Astrocyte (in vitro differentiated cells and primary cell): Measurements from ENCODE around the gene MSMB. TPM values are rescaled to one million over a fixed set of nuclear protein-coding genes. Genes with fewer than 3 reads are reported as not detected.

Experiments used
- DNase-seq: peaks from one replicate; pipeline ENCODE4 v3.0.0-alpha.2; 2010; ENCODE audit warnings: low read depth
- FAIRE-seq: peaks from 2 replicates; lab custom pipeline; 2011; peaks lifted over from hg19 to GRCh38; lab: Jason Lieb, UNC
- H2AFZ ChIP-seq: 2 replicates; pipeline ENCODE4 v1.6.0; 2012; ENCODE audit warnings: low read depth, low read length, inconsistent platforms
- H3K27ac ChIP-seq: 2 replicates; pipeline ENCODE4 v1.5.1; 2011; ENCODE audit warnings: low read depth, low read length, inconsistent platforms
- H3K27me3 ChIP-seq: 2 replicates; pipeline ENCODE4 v1.6.0; 2011; ENCODE audit warnings: low read length, inconsistent platforms; ENCODE audit not compliant: insufficient read depth
- H3K36me3 ChIP-seq: 2 replicates; pipeline ENCODE4 v1.5.1; 2011; ENCODE audit warnings: low read length, inconsistent platforms; ENCODE audit not compliant: insufficient read depth
- H3K4me1 ChIP-seq: 2 replicates; pipeline ENCODE4 v1.5.1; 2011; ENCODE audit warnings: low read length, inconsistent platforms; ENCODE audit not compliant: insufficient read depth
- H3K4me2 ChIP-seq: 2 replicates; pipeline ENCODE4 v1.6.0; 2012; ENCODE audit warnings: low read length, inconsistent platforms
- H3K4me3 ChIP-seq: 2 replicates; pipeline ENCODE4 v1.5.1; 2011; ENCODE audit warnings: low read depth, mild to moderate bottlenecking, low read length, inconsistent platforms; ENCODE audit not compliant: insufficient read depth
- H3K79me2 ChIP-seq: 2 replicates; pipeline ENCODE4 v1.6.0; 2012; ENCODE audit warnings: mild to moderate bottlenecking, low read length, inconsistent platforms; ENCODE audit not compliant: insufficient read depth
- H3K9ac ChIP-seq: 2 replicates; pipeline ENCODE4 v1.6.0; 2012; ENCODE audit warnings: mild to moderate bottlenecking, low read length, inconsistent platforms
- H3K9me3 ChIP-seq: 2 replicates; pipeline ENCODE4 v1.5.1; 2012; ENCODE audit warnings: low read depth, mild to moderate bottlenecking, low read length, inconsistent platforms; ENCODE audit not compliant: insufficient read depth
- H4K20me1 ChIP-seq: 2 replicates; pipeline ENCODE4 v1.6.0; 2012; ENCODE audit warnings: low read length, inconsistent platforms; ENCODE audit not compliant: insufficient read depth
- H3K27ac Mint-ChIP-seq: one replicate; pipeline ENCODE4 v1.8.0; 2021; ENCODE audit warnings: mild to moderate bottlenecking, mixed read lengths; ENCODE audit not compliant: unreplicated experiment
- H3K27me3 Mint-ChIP-seq: one replicate; pipeline ENCODE4 v1.8.0; 2021; ENCODE audit warnings: low read depth, mixed read lengths; ENCODE audit not compliant: unreplicated experiment
- H3K36me3 Mint-ChIP-seq: one replicate; pipeline ENCODE4 v1.8.0; 2021; ENCODE audit warnings: low read depth, mixed read lengths; ENCODE audit not compliant: unreplicated experiment
- H3K4me1 Mint-ChIP-seq: one replicate; pipeline ENCODE4 v1.8.0; 2021; ENCODE audit warnings: low read depth, mixed read lengths; ENCODE audit not compliant: unreplicated experiment
- H3K4me3 Mint-ChIP-seq: one replicate; pipeline ENCODE4 v1.8.0; 2021; ENCODE audit warnings: mild to moderate bottlenecking, moderate library complexity, mixed read lengths; ENCODE audit not compliant: unreplicated experiment
- H3K9me3 Mint-ChIP-seq: one replicate; pipeline ENCODE4 v1.8.0; 2021; ENCODE audit warnings: mild to moderate bottlenecking, mixed read lengths; ENCODE audit not compliant: unreplicated experiment
- EZH2 ChIP-seq: IDR thresholded peaks from 2 replicates; pipeline ENCODE4 v1.6.1; 2012; ENCODE audit warnings: mild to moderate bottlenecking, low read length, inconsistent platforms; ENCODE audit not compliant: insufficient read depth
- total RNA-seq: library from RNA; stranded (reverse); gene quantifications from 2 replicates; pipeline ENCODE4 v1.2.1, GENCODE V29; 2021
- TF ChIP-seq, protein P1 (sequence below): IDR thresholded peaks from 2 replicates; pipeline ENCODE4 v1.5.1; 2011; ENCODE audit warnings: low read depth, mild to moderate bottlenecking, inconsistent platforms, low read length, moderate library complexity; ENCODE audit not compliant: insufficient read depth

Gene MSMB
- total RNA-seq, 1 donor from 2014 or later: not detected

DNA sequence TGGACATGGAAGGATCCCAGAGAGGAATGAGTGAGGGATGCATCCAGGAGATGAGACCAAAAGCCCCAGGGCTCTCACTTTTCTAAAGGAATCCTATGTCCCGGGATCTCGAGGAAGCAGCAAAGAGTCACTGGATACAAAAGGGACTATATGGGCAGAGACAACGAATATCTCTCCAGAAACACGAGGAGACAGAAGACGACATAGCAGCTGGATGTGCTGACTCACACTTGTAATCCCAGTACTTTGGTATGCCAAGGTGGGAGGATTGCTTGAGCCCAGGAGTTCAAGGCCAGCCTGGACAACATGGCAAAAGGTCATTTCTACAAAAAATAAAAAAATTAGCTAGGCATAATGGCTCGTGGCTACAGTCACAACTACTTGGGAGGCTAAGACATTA, 24.7 kb upstream of the MSMB start:
- Mint-ChIP-seq H3K4me3 (no peak overlapping the region), H3K36me3 (no peaks in the 10 kb centered on the region), H3K4me1 (peaks cover 8% of the 10 kb centered on the region), H3K9me3 (peaks cover 2% of the 10 kb centered on the region), H3K27me3 (no peaks in the 10 kb centered on the region), H3K27ac (no peak overlapping the region)
- TF ChIP-seq, protein P1, sequence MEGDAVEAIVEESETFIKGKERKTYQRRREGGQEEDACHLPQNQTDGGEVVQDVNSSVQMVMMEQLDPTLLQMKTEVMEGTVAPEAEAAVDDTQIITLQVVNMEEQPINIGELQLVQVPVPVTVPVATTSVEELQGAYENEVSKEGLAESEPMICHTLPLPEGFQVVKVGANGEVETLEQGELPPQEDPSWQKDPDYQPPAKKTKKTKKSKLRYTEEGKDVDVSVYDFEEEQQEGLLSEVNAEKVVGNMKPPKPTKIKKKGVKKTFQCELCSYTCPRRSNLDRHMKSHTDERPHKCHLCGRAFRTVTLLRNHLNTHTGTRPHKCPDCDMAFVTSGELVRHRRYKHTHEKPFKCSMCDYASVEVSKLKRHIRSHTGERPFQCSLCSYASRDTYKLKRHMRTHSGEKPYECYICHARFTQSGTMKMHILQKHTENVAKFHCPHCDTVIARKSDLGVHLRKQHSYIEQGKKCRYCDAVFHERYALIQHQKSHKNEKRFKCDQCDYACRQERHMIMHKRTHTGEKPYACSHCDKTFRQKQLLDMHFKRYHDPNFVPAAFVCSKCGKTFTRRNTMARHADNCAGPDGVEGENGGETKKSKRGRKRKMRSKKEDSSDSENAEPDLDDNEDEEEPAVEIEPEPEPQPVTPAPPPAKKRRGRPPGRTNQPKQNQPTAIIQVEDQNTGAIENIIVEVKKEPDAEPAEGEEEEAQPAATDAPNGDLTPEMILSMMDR: no peak
- no peak for TF ChIP-seq EZH2
- Histone ChIP-seq H3K4me3 (no peak overlapping the region), H4K20me1 (no peaks in the 10 kb centered on the region), H3K9me3 (no peaks in the 10 kb centered on the region), H2AFZ (no peak overlapping the region), H3K36me3 (no peaks in the 10 kb centered on the region), H3K27ac (no peak overlapping the region), H3K4me1 (no peaks in the 10 kb centered on the region), H3K79me2 (no peaks in the 10 kb centered on the region), H3K9ac (no peak overlapping the region), H3K27me3 (no peaks in the 10 kb centered on the region), H3K4me2 (no peak overlapping the region)
- DNase-seq: no peak
- no peak for FAIRE-seq

DNA sequence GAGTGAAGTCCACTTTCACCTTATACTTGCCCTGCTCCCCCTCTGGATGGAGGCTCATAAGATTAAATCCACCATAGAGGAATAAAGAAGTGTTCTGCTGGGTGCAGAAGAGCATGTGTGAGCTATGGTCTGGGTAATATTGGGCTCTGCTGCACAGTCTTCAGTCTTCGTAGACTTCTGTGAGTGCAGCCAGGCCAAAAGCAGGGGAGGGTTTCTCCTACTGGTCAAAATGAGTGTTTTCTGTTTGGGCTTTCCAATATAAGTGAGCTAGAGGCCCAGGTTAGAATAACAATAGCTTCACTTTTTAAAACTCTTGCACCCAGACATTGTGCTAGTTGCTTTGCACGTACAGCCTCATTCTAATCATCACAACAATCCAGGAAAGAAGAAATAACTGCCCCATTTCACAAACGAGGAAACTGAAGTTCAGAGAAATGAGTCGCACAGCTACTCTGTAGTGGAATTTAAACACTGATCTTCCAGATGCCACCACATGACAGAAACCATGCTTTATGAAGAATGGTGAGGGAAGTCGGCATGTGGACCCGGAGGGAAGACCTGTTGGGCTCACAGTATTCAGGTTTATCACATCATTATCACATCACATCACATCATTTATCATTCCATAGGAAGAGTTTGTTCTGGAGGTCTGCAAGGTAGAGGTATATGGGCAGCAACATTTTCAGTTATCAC, 23.8 kb upstream of the MSMB start:
- Histone ChIP-seq H3K79me2 (no peaks in the 10 kb centered on the region), H3K36me3 (no peaks in the 10 kb centered on the region), H3K4me2 (no peak overlapping the region), H4K20me1 (no peaks in the 10 kb centered on the region), H3K9ac (no peak overlapping the region), H3K27me3 (no peaks in the 10 kb centered on the region), H3K9me3 (no peaks in the 10 kb centered on the region), H3K4me1 (no peaks in the 10 kb centered on the region), H3K27ac (no peak overlapping the region), H3K4me3 (no peak overlapping the region), H2AFZ (no peak overlapping the region)
- TF ChIP-seq EZH2: no peak
- TF ChIP-seq, protein P1: no peak
- Mint-ChIP-seq H3K36me3 (no peaks in the 10 kb centered on the region), H3K27me3 (no peaks in the 10 kb centered on the region), H3K4me1 (peaks cover 8% of the 10 kb centered on the region), H3K4me3 (no peak overlapping the region), H3K9me3 (peaks cover 2% of the 10 kb centered on the region), H3K27ac (no peak overlapping the region)
- DNase-seq: no peak
- no peak for FAIRE-seq

DNA sequence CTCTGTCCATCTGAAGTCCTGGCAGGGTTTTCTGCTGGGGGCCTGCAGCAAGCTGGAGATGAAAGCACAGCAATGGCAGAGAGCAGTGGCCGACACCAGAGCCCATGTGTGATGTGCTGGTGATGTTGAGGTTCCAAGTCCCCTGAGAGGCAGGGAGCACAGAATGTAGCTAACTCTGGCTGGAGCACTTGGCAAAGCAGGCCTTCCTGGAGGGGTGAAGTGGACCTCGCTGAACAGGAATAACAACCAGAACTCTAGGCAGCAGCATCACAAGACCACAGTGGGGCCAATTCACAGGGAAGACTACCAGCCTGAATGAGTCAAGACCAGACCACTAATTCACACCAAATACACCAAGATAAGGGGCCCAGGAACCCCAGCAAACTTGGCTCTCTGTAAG, 22.8 kb upstream of the MSMB start:
- no peak for TF ChIP-seq EZH2
- TF ChIP-seq, protein P1: no peak
- no peak for FAIRE-seq
- no peak overlapping the region for H3K4me3 Mint-ChIP-seq

More for the DNA sequence above, 22.8 kb upstream of the MSMB start:
- Mint-ChIP-seq H3K27me3 (no peaks in the 10 kb centered on the region), H3K36me3 (no peaks in the 10 kb centered on the region), H3K9me3 (peaks cover 2% of the 10 kb centered on the region), H3K27ac (no peak overlapping the region), H3K4me1 (peaks cover 8% of the 10 kb centered on the region)
- Histone ChIP-seq H3K79me2 (no peaks in the 10 kb centered on the region), H3K27ac (no peak overlapping the region), H3K9me3 (no peaks in the 10 kb centered on the region), H3K27me3 (no peaks in the 10 kb centered on the region), H4K20me1 (no peaks in the 10 kb centered on the region), H3K4me2 (no peak overlapping the region), H3K4me1 (no peaks in the 10 kb centered on the region), H3K4me3 (no peak overlapping the region), H2AFZ (no peak overlapping the region), H3K36me3 (no peaks in the 10 kb centered on the region), H3K9ac (no peak overlapping the region)
- DNase-seq: no peak
